Skeletal muscle satellite cell (primary cell): ENCODE results near the gene KRTAP4-5. TPM values are rescaled to one million over a fixed set of nuclear protein-coding genes. Genes with fewer than 3 reads are reported as not detected.
"Not testable (repeated sequence)": the region's sequence is repeated elsewhere in the genome, so short reads cannot be mapped to it uniquely, and the experiment has no call there.

Experiments used
- H3K27me3 ChIP-seq: 2 replicates; pipeline ENCODE4 v1.7.0; 2013; ENCODE audit warnings: low read length; ENCODE audit not compliant: control insufficient read depth, insufficient read depth
- H3K36me3 ChIP-seq: 2 replicates; pipeline ENCODE4 v1.7.0; 2013; ENCODE audit warnings: mild to moderate bottlenecking, control low read depth, low read length; ENCODE audit not compliant: insufficient read depth
- H3K4me1 ChIP-seq: 2 replicates; pipeline ENCODE4 v1.7.0; 2013; ENCODE audit warnings: low read length; ENCODE audit not compliant: control insufficient read depth, insufficient read depth
- H3K4me2 ChIP-seq: 2 replicates; pipeline ENCODE4 v1.7.0; 2013; ENCODE audit warnings: mild to moderate bottlenecking, low read length
- H3K4me3 ChIP-seq: 2 replicates; pipeline ENCODE4 v1.7.0; 2013; ENCODE audit warnings: low read length
- H3K9ac ChIP-seq: 2 replicates; pipeline ENCODE4 v1.7.0; 2013; ENCODE audit warnings: mild to moderate bottlenecking, low read depth, low read length, moderate library complexity
- H3K9me3 ChIP-seq: replicated peaks from 2 replicates; pipeline ENCODE4 v1.7.0; 2013; ENCODE audit warnings: mild to moderate bottlenecking, control low read depth, low read length
- total RNA-seq: library from RNA; depleted of rRNA; stranded (reverse); fragments of >200 nt; gene quantifications from 2 replicates; pipeline ENCODE4 v1.2.3, GENCODE V29; 2012; rRNA removed

KRTAP4-5 gene
- not detected in 2 replicates for total RNA-seq

GRCh38 chr17:41149652-41149985, at the start of gene KRTAP4-5:
Gene KRTAP4-5, minus strand, starts transcription at chr17:41149825. Its CDS starts 58 bp downstream, at chr17:41149767.
- H3K9me3 ChIP-seq: no peaks in the 10 kb centered on the region
- H3K36me3 ChIP-seq: no peaks in the 10 kb centered on the region
- H3K4me1 ChIP-seq: no peaks in the 10 kb centered on the region
- no peaks in the 10 kb centered on the region for H3K27me3 ChIP-seq
- no peak within 1 kb of the TSS for H3K9ac ChIP-seq
- no peak within 1 kb of the TSS for H3K4me2 ChIP-seq
- no peak within 1 kb of the TSS for H3K4me3 ChIP-seq

- no peaks in the 10 kb centered on the region for H3K36me3 ChIP-seq
- H3K9ac ChIP-seq: no peak overlapping the region
- no peaks in the 10 kb centered on the region for H3K9me3 ChIP-seq
- no peaks in the 10 kb centered on the region for H3K4me1 ChIP-seq
- no peak overlapping the region for H3K4me3 ChIP-seq
- H3K27me3 ChIP-seq: no peaks in the 10 kb centered on the region
- no peak overlapping the region for H3K4me2 ChIP-seq
Observed at GRCh38 chr17:41196068-41196467, 46.4 kb upstream of the KRTAP4-5 start.

- no peaks in the 10 kb centered on the region for H3K36me3 ChIP-seq
- H3K9me3 ChIP-seq: no peaks in the 10 kb centered on the region
- peaks cover 6% of the 10 kb centered on the region for H3K27me3 ChIP-seq
- no peak overlapping the region for H3K4me2 ChIP-seq
- no peaks in the 10 kb centered on the region for H3K4me1 ChIP-seq
- no peak overlapping the region for H3K4me3 ChIP-seq
- no peak overlapping the region for H3K9ac ChIP-seq
Observed at GRCh38 chr17:41190328-41190727, 40.7 kb upstream of the KRTAP4-5 start.

GRCh38 chr17:41189837-41190318, 40.3 kb upstream of the KRTAP4-5 start, which contains the start of gene KRTAP9-1:
Gene KRTAP9-1, plus strand, starts transcription at chr17:41189887. Its CDS starts 0 bp downstream, at chr17:41189887.
- H3K9ac ChIP-seq, H3K4me3 ChIP-seq, H3K4me2 ChIP-seq, H3K4me1 ChIP-seq, H3K9me3 ChIP-seq, H3K36me3 ChIP-seq, H3K27me3 ChIP-seq: not testable (repeated sequence)

- peaks cover 6% of the 10 kb centered on the region for H3K27me3 ChIP-seq
- no peaks in the 10 kb centered on the region for H3K9me3 ChIP-seq
- H3K4me3 ChIP-seq: no peak overlapping the region
- no peaks in the 10 kb centered on the region for H3K4me1 ChIP-seq
- no peak overlapping the region for H3K4me2 ChIP-seq
- H3K36me3 ChIP-seq: no peaks in the 10 kb centered on the region
- no peak overlapping the region for H3K9ac ChIP-seq
Observed at GRCh38 chr17:41186872-41187271, 37.2 kb upstream of the KRTAP4-5 start.

- Histone ChIP-seq H3K4me2 (no peak overlapping the region), H3K36me3 (no peaks in the 10 kb centered on the region), H3K4me1 (no peaks in the 10 kb centered on the region)
Observed at GRCh38 chr17:41185001-41185400, 35.4 kb upstream of the KRTAP4-5 start.

GRCh38 chr17:41184480-41184961, 34.9 kb upstream of the KRTAP4-5 start, which contains the start of gene KRTAP4-1:
Gene KRTAP4-1, minus strand, starts transcription at chr17:41184911. Its CDS starts 57 bp downstream, at chr17:41184854.
- peaks cover 1% of the 10 kb centered on the region for H3K4me1 ChIP-seq
- no peaks in the 10 kb centered on the region for H3K36me3 ChIP-seq
- no peaks in the 10 kb centered on the region for H3K9me3 ChIP-seq
- H3K27me3 ChIP-seq: peaks cover 6% of the 10 kb centered on the region
- no peak within 1 kb of the TSS for H3K9ac ChIP-seq
- H3K4me2 ChIP-seq: no peak within 1 kb of the TSS
- no peak within 1 kb of the TSS for H3K4me3 ChIP-seq

More at GRCh38 chr17:41185001-41185400, 35.4 kb upstream of the KRTAP4-5 start:
- H3K9me3 ChIP-seq: no peaks in the 10 kb centered on the region
- H3K27me3 ChIP-seq: peaks cover 6% of the 10 kb centered on the region
- no peak overlapping the region for H3K9ac ChIP-seq
- no peak overlapping the region for H3K4me3 ChIP-seq

- H3K27me3 ChIP-seq: peaks cover 4% of the 10 kb centered on the region
- H3K36me3 ChIP-seq: no peaks in the 10 kb centered on the region
- no peak overlapping the region for H3K4me2 ChIP-seq
- H3K9ac ChIP-seq: no peak overlapping the region
- H3K9me3 ChIP-seq: no peaks in the 10 kb centered on the region
- H3K4me3 ChIP-seq: no peak overlapping the region
- H3K4me1 ChIP-seq: peaks cover 16% of the 10 kb centered on the region
Observed at GRCh38 chr17:41178843-41179616, 29.4 kb upstream of the KRTAP4-5 start.

GRCh38 chr17:41178341-41178740, 28.7 kb upstream of the KRTAP4-5 start:
- H3K4me3 ChIP-seq: no peak overlapping the region
- H3K4me2 ChIP-seq: no peak overlapping the region
- peaks cover 4% of the 10 kb centered on the region for H3K27me3 ChIP-seq
- H3K9me3 ChIP-seq: no peaks in the 10 kb centered on the region
- H3K36me3 ChIP-seq: no peaks in the 10 kb centered on the region
- peaks cover 16% of the 10 kb centered on the region for H3K4me1 ChIP-seq
- H3K9ac ChIP-seq: no peak overlapping the region

- no peak within 1 kb of the TSS for H3K4me2 ChIP-seq
- H3K9me3 ChIP-seq: no peaks in the 10 kb centered on the region
- peaks cover 4% of the 10 kb centered on the region for H3K27me3 ChIP-seq
- no peak within 1 kb of the TSS for H3K9ac ChIP-seq
- peaks cover 16% of the 10 kb centered on the region for H3K4me1 ChIP-seq
- H3K4me3 ChIP-seq: no peak within 1 kb of the TSS
- H3K36me3 ChIP-seq: no peaks in the 10 kb centered on the region
Observed at GRCh38 chr17:41177727-41178271, 28.2 kb upstream of the KRTAP4-5 start, which contains the start of gene KRTAP4-2. Gene KRTAP4-2, minus strand, starts transcription at chr17:41178221. Its CDS starts 57 bp downstream, at chr17:41178164.

GRCh38 chr17:41176744-41177387, 27.2 kb upstream of the KRTAP4-5 start:
- Histone ChIP-seq H3K9ac (no peak overlapping the region), H3K4me3 (no peak overlapping the region), H3K4me1 (peaks cover 16% of the 10 kb centered on the region), H3K9me3 (no peaks in the 10 kb centered on the region), H3K4me2 (no peak overlapping the region), H3K27me3 (peaks cover 4% of the 10 kb centered on the region), H3K36me3 (no peaks in the 10 kb centered on the region)
